ENCODE measurements around the gene NMS.

NMS gene

GRCh38 chr2:100494712-100495111 lies 24.4 kb downstream of the NMS start:
- DNase-seq: no peak

GRCh38 chr2:100502782-100503181 lies 32.5 kb downstream of the NMS start:
- DNase-seq: no peak

- no peak for DNase-seq
Measured at GRCh38 chr2:100504542-100504941, 34.3 kb downstream of the NMS start.

GRCh38 chr2:100509066-100509465 lies 38.8 kb downstream of the NMS start:
- DNase-seq: no peak

- no peak for DNase-seq
Measured at GRCh38 chr2:100513650-100514049, 43.4 kb downstream of the NMS start.

- DNase-seq: no peak
Measured at GRCh38 chr2:100517556-100517955, 47.3 kb downstream of the NMS start.

GRCh38 chr2:100518801-100519200 lies 48.5 kb downstream of the NMS start:
- DNase-seq: no peak

- DNase-seq: no peak
Measured at GRCh38 chr2:100520224-100520623, 49.9 kb downstream of the NMS start.

- DNase-seq: no peak
Measured at GRCh38 chr2:100522430-100522829, 52.1 kb downstream of the NMS start.

GRCh38 chr2:100524331-100524730 lies 54.0 kb downstream of the NMS start:
- no peak for DNase-seq

- no peak for DNase-seq
Measured at GRCh38 chr2:100526868-100527267, 56.6 kb downstream of the NMS start.

GRCh38 chr2:100527440-100528015 lies 57.2 kb downstream of the NMS start:
- DNase-seq: no peak

GRCh38 chr2:100529176-100529575 lies 58.9 kb downstream of the NMS start:
- DNase-seq: no peak

GRCh38 chr2:100529900-100530299 lies 59.6 kb downstream of the NMS start:
- no peak for DNase-seq
